Measurements from ENCODE around the gene ARPP21. TPM values are rescaled to one million over a fixed set of nuclear protein-coding genes. Genes with fewer than 3 reads are reported as not detected.
A peak's percentile ranks its signal among the peaks of the same experiment; 100 is the strongest.

Gene ARPP21
- total RNA-seq, 1 experiment from 2014 or later: not detected

GRCh38 chr3:35624698-35625097 is 14.6 kb upstream of the ARPP21 start:
- no peaks in the 10 kb centered on the region for H3K9me2 ChIP-seq (replicated peaks; ENCODE audit: low read length)
- H3K9me3 ChIP-seq (ENCODE audit: low read length): no peaks in the 10 kb centered on the region
- DNase-seq: no peak
- POLR2A ChIA-PET (ENCODE audit: unreplicated experiment): no interaction called here
- intact Hi-C loops (cut with micrococcal nuclease): no loop called here
- H3K4me2 ChIP-seq (ENCODE audit: low read length): no peak overlapping the region
- peak; percentile 51; the same call in 1 of the 2 replicates for ATAC-seq
- H3F3A ChIP-seq (ENCODE audit: low read length, unreplicated experiment): no peaks in the 10 kb centered on the region
- H3K4me3 ChIP-seq (ENCODE audit: low read length): no peak overlapping the region
- CTCF ChIA-PET: no interaction called here
- TF ChIP-seq EZH2phosphoT487 (IDR thresholded peaks at IDR 0.05; ENCODE audit: borderline replicate concordance, low read length): no peak
- TF ChIP-seq, protein P1, sequence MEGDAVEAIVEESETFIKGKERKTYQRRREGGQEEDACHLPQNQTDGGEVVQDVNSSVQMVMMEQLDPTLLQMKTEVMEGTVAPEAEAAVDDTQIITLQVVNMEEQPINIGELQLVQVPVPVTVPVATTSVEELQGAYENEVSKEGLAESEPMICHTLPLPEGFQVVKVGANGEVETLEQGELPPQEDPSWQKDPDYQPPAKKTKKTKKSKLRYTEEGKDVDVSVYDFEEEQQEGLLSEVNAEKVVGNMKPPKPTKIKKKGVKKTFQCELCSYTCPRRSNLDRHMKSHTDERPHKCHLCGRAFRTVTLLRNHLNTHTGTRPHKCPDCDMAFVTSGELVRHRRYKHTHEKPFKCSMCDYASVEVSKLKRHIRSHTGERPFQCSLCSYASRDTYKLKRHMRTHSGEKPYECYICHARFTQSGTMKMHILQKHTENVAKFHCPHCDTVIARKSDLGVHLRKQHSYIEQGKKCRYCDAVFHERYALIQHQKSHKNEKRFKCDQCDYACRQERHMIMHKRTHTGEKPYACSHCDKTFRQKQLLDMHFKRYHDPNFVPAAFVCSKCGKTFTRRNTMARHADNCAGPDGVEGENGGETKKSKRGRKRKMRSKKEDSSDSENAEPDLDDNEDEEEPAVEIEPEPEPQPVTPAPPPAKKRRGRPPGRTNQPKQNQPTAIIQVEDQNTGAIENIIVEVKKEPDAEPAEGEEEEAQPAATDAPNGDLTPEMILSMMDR (conservative IDR thresholded peaks at IDR 0.05; ENCODE audit: low read depth, low read length): no peak
- TF ChIP-seq EZH2 (IDR thresholded peaks at IDR 0.05; ENCODE audit: low read length, unreplicated experiment): no peak
- H4K20me1 ChIP-seq (ENCODE audit: low read length): no peaks in the 10 kb centered on the region
- no peaks in the 10 kb centered on the region for H3K4me1 ChIP-seq (ENCODE audit: insufficient read depth, low read length)
- H3K9ac ChIP-seq (ENCODE audit: low read length): no peak overlapping the region
- H3K36me3 ChIP-seq (ENCODE audit: low read depth, low read length): no peaks in the 10 kb centered on the region
- no peak overlapping the region for H3K27ac ChIP-seq (ENCODE audit: low read length)
- H2AFZ ChIP-seq (ENCODE audit: low read length): no peak overlapping the region
- BruUV-seq (replicated peaks): no TSS peak
- H3K27me3 ChIP-seq (ENCODE audit: low read length): no peaks in the 10 kb centered on the region
- no peaks in the 10 kb centered on the region for H3K79me2 ChIP-seq (ENCODE audit: low read length)

DNA sequence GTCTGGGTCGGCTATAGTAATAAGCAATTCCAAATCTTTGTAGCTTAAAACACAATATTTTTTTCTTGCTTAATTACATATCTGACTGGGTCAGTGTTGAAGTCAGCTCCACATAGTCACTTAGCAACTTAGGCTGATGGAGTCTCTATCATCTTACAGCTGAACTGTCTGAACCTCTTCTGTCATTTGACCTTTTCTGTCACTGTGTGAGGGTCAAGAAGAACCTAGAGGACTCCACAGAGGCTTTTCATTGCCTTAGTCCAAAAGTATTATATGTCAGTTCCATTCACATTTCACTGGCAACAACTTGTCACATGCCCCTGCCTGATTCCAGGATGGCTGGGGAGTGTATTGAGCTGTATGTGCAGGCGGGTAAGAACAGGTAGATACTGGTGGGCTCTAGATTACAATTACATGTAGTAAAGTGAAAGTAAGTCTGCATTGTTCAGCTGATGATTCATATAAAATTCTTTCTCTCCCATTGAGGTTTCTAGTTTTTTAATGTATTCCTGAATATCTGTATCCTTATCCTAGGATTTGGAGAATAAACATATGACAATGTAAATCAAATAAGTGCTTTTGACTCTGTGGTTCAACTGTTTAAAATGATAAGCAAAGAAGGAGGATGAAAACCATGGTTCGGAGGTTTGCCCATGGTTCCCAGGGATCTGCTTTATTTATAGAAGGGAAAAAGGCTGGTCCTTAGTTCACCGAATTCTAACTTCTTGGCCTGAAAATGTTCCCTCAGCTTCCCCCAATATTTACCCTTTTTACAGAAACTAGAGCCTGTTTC is 5.8 kb upstream of the ARPP21 start:
- Histone ChIP-seq H3K9me2 (replicated peaks; ENCODE audit: low read length) (no peaks in the 10 kb centered on the region), H2AFZ (ENCODE audit: low read length) (no peak overlapping the region), H3K79me2 (ENCODE audit: low read length) (no peaks in the 10 kb centered on the region), H3K4me3 (ENCODE audit: low read length) (no peak overlapping the region), H4K20me1 (ENCODE audit: low read length) (no peaks in the 10 kb centered on the region; the same call in 1 of the 2 replicates), H3K4me2 (ENCODE audit: low read length) (no peak overlapping the region), H3K4me1 (ENCODE audit: insufficient read depth, low read length) (no peaks in the 10 kb centered on the region), H3K9me3 (ENCODE audit: low read length) (no peaks in the 10 kb centered on the region), H3K27ac (ENCODE audit: low read length) (no peak overlapping the region), H3K27me3 (ENCODE audit: low read length) (peaks cover 4% of the 10 kb centered on the region; the same call in 1 of the 2 replicates), H3F3A (ENCODE audit: low read length, unreplicated experiment) (no peaks in the 10 kb centered on the region), H3K36me3 (ENCODE audit: low read depth, low read length) (no peaks in the 10 kb centered on the region), H3K9ac (ENCODE audit: low read length) (no peak overlapping the region)
- ChIA-PET CTCF (no interaction called here), POLR2A (ENCODE audit: unreplicated experiment) (interaction anchor here (0.5 kb wide), 1 partner anchor 471 kb away, joined by 4 read pairs; no protein-coding TSS in a partner anchor)
- ATAC-seq: peak; percentile 20; the same call in 1 of the 2 replicates
- BruUV-seq (replicated peaks): no TSS peak
- TF ChIP-seq EZH2 (IDR thresholded peaks at IDR 0.05; ENCODE audit: low read length, unreplicated experiment): no peak
- no peak for TF ChIP-seq EZH2phosphoT487 (IDR thresholded peaks at IDR 0.05; ENCODE audit: borderline replicate concordance, low read length)
- TF ChIP-seq, protein P1 (conservative IDR thresholded peaks at IDR 0.05; ENCODE audit: low read depth, low read length): no peak
- intact Hi-C loops (cut with micrococcal nuclease): no loop called here
- DNase-seq: no peak

DNA sequence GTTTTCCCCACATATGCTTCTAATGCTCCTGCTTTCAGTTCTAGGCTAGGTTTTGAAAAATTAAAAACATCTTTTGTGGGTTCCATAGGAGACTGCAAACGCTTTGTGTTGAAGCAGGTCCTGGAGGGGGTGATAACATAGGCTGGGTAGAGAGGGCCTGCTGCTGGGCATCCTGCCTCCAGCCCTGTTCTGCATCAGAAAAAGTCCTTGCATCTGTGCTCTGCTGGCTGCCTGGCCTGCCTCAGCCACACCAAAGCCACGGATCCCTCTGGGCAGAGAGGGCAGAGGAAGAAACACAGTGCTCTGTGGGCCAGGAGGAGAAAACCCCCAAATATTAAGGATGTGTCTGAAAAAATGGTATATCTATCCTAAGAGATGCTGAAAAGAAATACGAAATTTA is 3.9 kb upstream of the ARPP21 start:
- intact Hi-C loops (cut with micrococcal nuclease): no loop called here
- CTCF ChIA-PET: no interaction called here
- no peak overlapping the region for H3K4me2 ChIP-seq (ENCODE audit: low read length)
- no peaks in the 10 kb centered on the region; the same call in 1 of the 2 replicates for H4K20me1 ChIP-seq (ENCODE audit: low read length)
- H2AFZ ChIP-seq (ENCODE audit: low read length): no peak overlapping the region
- POLR2A ChIA-PET (ENCODE audit: unreplicated experiment): no interaction called here
- H3K4me1 ChIP-seq (ENCODE audit: insufficient read depth, low read length): peaks cover 5% of the 10 kb centered on the region; the same call in 1 of the 2 replicates
- H3K9ac ChIP-seq (ENCODE audit: low read length): no peak overlapping the region
- H3K36me3 ChIP-seq (ENCODE audit: low read depth, low read length): no peaks in the 10 kb centered on the region
- no TSS peak for BruUV-seq (replicated peaks)
- H3K27me3 ChIP-seq (ENCODE audit: low read length): peaks cover 21% of the 10 kb centered on the region
- H3K4me3 ChIP-seq (ENCODE audit: low read length): no peak overlapping the region
- DNase-seq: no peak
- H3F3A ChIP-seq (ENCODE audit: low read length, unreplicated experiment): no peaks in the 10 kb centered on the region
- no peaks in the 10 kb centered on the region for H3K79me2 ChIP-seq (ENCODE audit: low read length)
- no peak overlapping the region for H3K27ac ChIP-seq (ENCODE audit: low read length)
- TF ChIP-seq, protein P1 (conservative IDR thresholded peaks at IDR 0.05; ENCODE audit: low read depth, low read length): no peak
- TF ChIP-seq EZH2phosphoT487 (IDR thresholded peaks at IDR 0.05; ENCODE audit: borderline replicate concordance, low read length) (no peak), EZH2 (IDR thresholded peaks at IDR 0.05; ENCODE audit: low read length, unreplicated experiment) (no peak)
- H3K9me3 ChIP-seq (ENCODE audit: low read length): no peaks in the 10 kb centered on the region
- no peaks in the 10 kb centered on the region for H3K9me2 ChIP-seq (replicated peaks; ENCODE audit: low read length)
- no peak for ATAC-seq
